Loucy (cell line): ENCODE measurements around the gene CERS4.

Experiments
- EZH2phosphoT487 ChIP-seq: fragments of 200-600 bp; IDR thresholded peaks from 2 replicates; pipeline ENCODE4 v1.6.1; 2018; ENCODE audit warnings: antibody characterized with exemption, mild to moderate bottlenecking, moderate library complexity, borderline replicate concordance
- TF ChIP-seq, protein P1 (sequence below): fragments of 200-600 bp; sonication (generic); conservative IDR thresholded peaks from 2 replicates; pipeline ENCODE4 v1.5.1; 2014; ENCODE audit warnings: mild to moderate bottlenecking, antibody characterized with exemption, low read length

DNA sequence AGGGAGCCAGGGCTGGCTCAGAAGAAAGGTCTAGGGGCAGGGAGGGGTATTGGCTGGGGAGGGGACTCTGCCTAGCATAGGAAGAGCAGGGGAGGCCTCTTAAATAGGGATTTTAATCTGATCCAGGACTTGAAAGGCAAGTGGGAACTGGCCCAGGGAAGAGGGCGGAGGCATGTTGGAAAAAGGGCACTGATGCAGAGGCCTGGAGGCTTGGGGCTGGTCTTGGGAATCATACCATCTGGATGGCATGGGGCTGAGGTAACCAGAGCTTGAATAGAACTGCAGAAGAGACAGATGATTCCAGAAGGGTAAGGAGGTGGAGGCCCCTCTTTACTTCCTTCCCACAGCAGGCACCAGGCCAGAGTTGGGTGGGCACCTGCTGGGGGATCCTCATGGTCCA lies 29.1 kb downstream of the CERS4 start:
- TF ChIP-seq, protein P1, sequence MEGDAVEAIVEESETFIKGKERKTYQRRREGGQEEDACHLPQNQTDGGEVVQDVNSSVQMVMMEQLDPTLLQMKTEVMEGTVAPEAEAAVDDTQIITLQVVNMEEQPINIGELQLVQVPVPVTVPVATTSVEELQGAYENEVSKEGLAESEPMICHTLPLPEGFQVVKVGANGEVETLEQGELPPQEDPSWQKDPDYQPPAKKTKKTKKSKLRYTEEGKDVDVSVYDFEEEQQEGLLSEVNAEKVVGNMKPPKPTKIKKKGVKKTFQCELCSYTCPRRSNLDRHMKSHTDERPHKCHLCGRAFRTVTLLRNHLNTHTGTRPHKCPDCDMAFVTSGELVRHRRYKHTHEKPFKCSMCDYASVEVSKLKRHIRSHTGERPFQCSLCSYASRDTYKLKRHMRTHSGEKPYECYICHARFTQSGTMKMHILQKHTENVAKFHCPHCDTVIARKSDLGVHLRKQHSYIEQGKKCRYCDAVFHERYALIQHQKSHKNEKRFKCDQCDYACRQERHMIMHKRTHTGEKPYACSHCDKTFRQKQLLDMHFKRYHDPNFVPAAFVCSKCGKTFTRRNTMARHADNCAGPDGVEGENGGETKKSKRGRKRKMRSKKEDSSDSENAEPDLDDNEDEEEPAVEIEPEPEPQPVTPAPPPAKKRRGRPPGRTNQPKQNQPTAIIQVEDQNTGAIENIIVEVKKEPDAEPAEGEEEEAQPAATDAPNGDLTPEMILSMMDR: no peak
- TF ChIP-seq EZH2phosphoT487: no peak
